Bronchial epithelial cell (primary cell): ENCODE measurements around the gene NOL4L. TPM values are rescaled to one million over a fixed set of nuclear protein-coding genes. Genes with fewer than 3 reads are reported as not detected.

Experiments used
- DNase-seq: peaks from one replicate; pipeline ENCODE4 v3.0.0-alpha.2; 2010; ENCODE audit warnings: low read depth
- FAIRE-seq: peaks from 2 replicates; lab custom pipeline; 2011; peaks lifted over from hg19 to GRCh38; lab: Jason Lieb, UNC
- H3K27me3 ChIP-seq: 2 replicates; pipeline ENCODE4 v1.5.1; 2011; ENCODE audit warnings: low read length; ENCODE audit not compliant: control insufficient read depth, insufficient read depth
- H3K36me3 ChIP-seq: 2 replicates; pipeline ENCODE4 v1.5.1; 2011; ENCODE audit warnings: low read length; ENCODE audit not compliant: control insufficient read depth, insufficient read depth
- H3K4me3 ChIP-seq: 2 replicates; pipeline ENCODE4 v1.5.1; 2011; ENCODE audit warnings: mild to moderate bottlenecking, low read depth, low read length, control low read depth
- total RNA-seq: library from RNA; depleted of rRNA; stranded (reverse); fragments of >200 nt; gene quantifications from 2 replicates; pipeline ENCODE4 v1.2.1, GENCODE V29; 2014
- TF ChIP-seq, protein P1 (sequence below): IDR thresholded peaks from 2 replicates; pipeline ENCODE4 v1.5.1; 2011; ENCODE audit warnings: mild to moderate bottlenecking, moderate library complexity, low read length, control low read depth, inconsistent platforms; ENCODE audit not compliant: insufficient read depth, severe bottlenecking

Gene NOL4L
- total RNA-seq, 1 donor from 2014 or later = 1.8 TPM

- TF ChIP-seq, protein P1, sequence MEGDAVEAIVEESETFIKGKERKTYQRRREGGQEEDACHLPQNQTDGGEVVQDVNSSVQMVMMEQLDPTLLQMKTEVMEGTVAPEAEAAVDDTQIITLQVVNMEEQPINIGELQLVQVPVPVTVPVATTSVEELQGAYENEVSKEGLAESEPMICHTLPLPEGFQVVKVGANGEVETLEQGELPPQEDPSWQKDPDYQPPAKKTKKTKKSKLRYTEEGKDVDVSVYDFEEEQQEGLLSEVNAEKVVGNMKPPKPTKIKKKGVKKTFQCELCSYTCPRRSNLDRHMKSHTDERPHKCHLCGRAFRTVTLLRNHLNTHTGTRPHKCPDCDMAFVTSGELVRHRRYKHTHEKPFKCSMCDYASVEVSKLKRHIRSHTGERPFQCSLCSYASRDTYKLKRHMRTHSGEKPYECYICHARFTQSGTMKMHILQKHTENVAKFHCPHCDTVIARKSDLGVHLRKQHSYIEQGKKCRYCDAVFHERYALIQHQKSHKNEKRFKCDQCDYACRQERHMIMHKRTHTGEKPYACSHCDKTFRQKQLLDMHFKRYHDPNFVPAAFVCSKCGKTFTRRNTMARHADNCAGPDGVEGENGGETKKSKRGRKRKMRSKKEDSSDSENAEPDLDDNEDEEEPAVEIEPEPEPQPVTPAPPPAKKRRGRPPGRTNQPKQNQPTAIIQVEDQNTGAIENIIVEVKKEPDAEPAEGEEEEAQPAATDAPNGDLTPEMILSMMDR = no peak
- no peak overlapping the region for H3K4me3 ChIP-seq
- DNase-seq (no peak), FAIRE-seq (no peak)
- no peaks in the 10 kb centered on the region for H3K36me3 ChIP-seq
- peaks cover 2% of the 10 kb centered on the region for H3K27me3 ChIP-seq
These were observed 73.6 kb downstream of the NOL4L start for GRCh38 chr20:32511358-32512046.

- TF ChIP-seq, protein P1 = no peak
- no peak for FAIRE-seq
These were observed 74.4 kb downstream of the NOL4L start for GRCh38 chr20:32510601-32511357.

DNA sequence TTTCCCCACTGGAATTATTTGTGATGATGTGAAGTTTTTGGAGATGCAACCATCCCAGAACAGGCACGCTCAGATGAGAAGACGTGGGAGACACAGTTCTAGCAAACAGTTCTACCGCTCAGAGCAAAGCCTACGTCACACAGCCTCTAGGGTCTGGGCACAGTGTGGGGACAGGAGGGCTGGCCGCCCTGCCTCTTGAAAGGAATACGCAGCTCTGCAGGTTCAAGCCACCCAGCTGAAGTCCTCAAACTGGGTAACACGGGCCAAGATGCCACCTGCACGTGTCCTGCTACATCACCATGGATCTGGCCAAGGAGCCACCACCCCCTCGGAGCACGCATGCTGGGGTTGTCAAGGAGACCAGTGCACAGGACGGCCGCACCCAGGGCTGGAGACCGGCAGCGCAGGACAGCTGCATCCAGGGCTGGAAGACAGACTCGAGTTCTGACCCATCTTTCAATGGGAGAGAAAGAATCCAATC, 75.0 kb downstream of the NOL4L start:
- no peak for DNase-seq
- Histone ChIP-seq H3K27me3 (no peaks in the 10 kb centered on the region), H3K36me3 (no peaks in the 10 kb centered on the region), H3K4me3 (no peak overlapping the region)
- no peak for FAIRE-seq
- TF ChIP-seq, protein P1 = no peak

More at GRCh38 chr20:32510601-32511357, 74.4 kb downstream of the NOL4L start:
- Histone ChIP-seq H3K36me3 (no peaks in the 10 kb centered on the region), H3K27me3 (peaks cover 2% of the 10 kb centered on the region), H3K4me3 (no peak overlapping the region)
- peak; percentile 68 for DNase-seq

- no peak overlapping the region for H3K4me3 ChIP-seq
- TF ChIP-seq, protein P1 = no peak
- H3K27me3 ChIP-seq = no peaks in the 10 kb centered on the region
- FAIRE-seq (no peak), DNase-seq (no peak)
- H3K36me3 ChIP-seq = no peaks in the 10 kb centered on the region
These were observed 75.5 kb downstream of the NOL4L start for GRCh38 chr20:32509639-32510066.

DNA sequence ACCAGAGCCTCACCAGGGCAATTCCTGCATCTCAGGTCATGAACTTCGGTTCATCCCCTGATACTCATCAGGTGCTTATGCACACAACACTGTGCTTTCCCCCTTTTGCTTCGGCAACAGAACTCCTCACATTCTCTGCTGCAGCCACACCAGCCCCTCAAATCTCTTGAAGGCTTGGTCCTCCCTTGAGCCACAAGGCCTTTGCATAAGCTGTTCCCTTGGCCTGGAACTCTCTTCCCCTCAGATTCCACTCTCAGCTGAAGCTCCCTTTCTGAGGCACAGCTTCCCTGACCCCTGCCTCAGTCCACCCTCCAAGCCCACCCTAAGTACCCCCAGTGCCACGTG, 76.4 kb downstream of the NOL4L start:
- Histone ChIP-seq H3K4me3 (no peak overlapping the region), H3K36me3 (no peaks in the 10 kb centered on the region), H3K27me3 (no peaks in the 10 kb centered on the region)
- TF ChIP-seq, protein P1 = no peak
- FAIRE-seq (no peak), DNase-seq (no peak)
